ENCODE measurements around the gene LCN15.

- TF ChIP-seq POLR2A (IDR thresholded peaks at IDR 0.05; ENCODE audit: low read length), result no peak
- TF ChIP-seq GATA1 (IDR thresholded peaks at IDR 0.05; ENCODE audit: low read depth, low read length), result no peak
Measured at GRCh38 chr9:136760424-136760823, 3.9 kb downstream of the LCN15 start.

Measured in erythroblast (primary cell).